ENCODE results near the gene FMNL2.

DNA sequence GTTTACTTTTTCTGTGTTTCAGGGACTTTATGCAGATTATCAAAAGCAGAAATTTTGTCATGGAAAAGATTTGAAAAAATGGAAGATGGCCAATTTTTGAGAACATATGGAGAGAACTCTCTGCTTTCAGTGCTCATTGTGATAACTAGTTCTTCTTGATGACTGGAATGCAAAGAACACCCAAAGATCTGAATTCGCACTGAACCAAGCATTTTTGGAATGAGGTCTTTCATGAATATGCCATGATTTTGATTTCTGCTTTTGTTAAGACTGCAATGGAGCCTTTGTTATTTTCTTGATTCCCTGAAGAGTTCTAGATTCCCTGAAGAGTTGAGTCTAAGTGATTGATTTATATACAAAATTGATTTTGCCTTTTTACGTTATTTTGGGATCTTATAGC, 124.1 kb downstream of the FMNL2 start:
- TF ChIP-seq, protein P1, sequence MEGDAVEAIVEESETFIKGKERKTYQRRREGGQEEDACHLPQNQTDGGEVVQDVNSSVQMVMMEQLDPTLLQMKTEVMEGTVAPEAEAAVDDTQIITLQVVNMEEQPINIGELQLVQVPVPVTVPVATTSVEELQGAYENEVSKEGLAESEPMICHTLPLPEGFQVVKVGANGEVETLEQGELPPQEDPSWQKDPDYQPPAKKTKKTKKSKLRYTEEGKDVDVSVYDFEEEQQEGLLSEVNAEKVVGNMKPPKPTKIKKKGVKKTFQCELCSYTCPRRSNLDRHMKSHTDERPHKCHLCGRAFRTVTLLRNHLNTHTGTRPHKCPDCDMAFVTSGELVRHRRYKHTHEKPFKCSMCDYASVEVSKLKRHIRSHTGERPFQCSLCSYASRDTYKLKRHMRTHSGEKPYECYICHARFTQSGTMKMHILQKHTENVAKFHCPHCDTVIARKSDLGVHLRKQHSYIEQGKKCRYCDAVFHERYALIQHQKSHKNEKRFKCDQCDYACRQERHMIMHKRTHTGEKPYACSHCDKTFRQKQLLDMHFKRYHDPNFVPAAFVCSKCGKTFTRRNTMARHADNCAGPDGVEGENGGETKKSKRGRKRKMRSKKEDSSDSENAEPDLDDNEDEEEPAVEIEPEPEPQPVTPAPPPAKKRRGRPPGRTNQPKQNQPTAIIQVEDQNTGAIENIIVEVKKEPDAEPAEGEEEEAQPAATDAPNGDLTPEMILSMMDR (IDR thresholded peaks at IDR 0.05; ENCODE audit: insufficient read depth, low read length, poor library complexity, severe bottlenecking), result no peak
- no peak for TF ChIP-seq EZH2phosphoT487 (conservative IDR thresholded peaks at IDR 0.05; ENCODE audit: low read length)

All from SU-DHL-6 (cell line).